HEK293T (cell line): ENCODE results near the gene ADGRB2.

Experiments
- ARNT ChIP-seq: fragments of 450-650 bp; IDR thresholded peaks from 2 replicates; pipeline ENCODE4 v1.6.1; 2017; ENCODE audit warnings: mild to moderate bottlenecking
- BHLHE40 ChIP-seq: fragments of 450-650 bp; IDR thresholded peaks from 2 replicates; pipeline ENCODE4 v1.6.1; 2016; ENCODE audit warnings: mild to moderate bottlenecking, moderate library complexity, borderline replicate concordance
- CTBP1 ChIP-seq: fragments of 450-650 bp; IDR thresholded peaks from 2 replicates; pipeline ENCODE4 v1.6.1; 2016; ENCODE audit warnings: borderline replicate concordance
- ELF4 ChIP-seq: fragments of 450-650 bp; IDR thresholded peaks from 2 replicates; pipeline ENCODE4 v1.6.1; 2017; ENCODE audit warnings: antibody characterized with exemption
- FOXA1 ChIP-seq: fragments of 450-650 bp; IDR thresholded peaks from 2 replicates; pipeline ENCODE4 v1.6.1; 2016; ENCODE audit warnings: mild to moderate bottlenecking
- FOXK2 ChIP-seq: fragments of 450-650 bp; IDR thresholded peaks from 2 replicates; pipeline ENCODE4 v1.6.1; 2016; ENCODE audit warnings: mild to moderate bottlenecking
- FOXM1 ChIP-seq: fragments of 450-650 bp; IDR thresholded peaks from 2 replicates; pipeline ENCODE4 v1.6.1; 2017; ENCODE audit warnings: mild to moderate bottlenecking, borderline replicate concordance
- HDGF ChIP-seq: fragments of 450-650 bp; IDR thresholded peaks from 2 replicates; pipeline ENCODE4 v1.6.1; 2017; ENCODE audit warnings: antibody characterized with exemption, borderline replicate concordance
- L3MBTL2 ChIP-seq: fragments of 450-650 bp; conservative IDR thresholded peaks from 2 replicates; pipeline ENCODE4 v1.6.1; 2016; ENCODE audit warnings: mild to moderate bottlenecking
- NFRKB ChIP-seq: fragments of 450-650 bp; IDR thresholded peaks from 2 replicates; pipeline ENCODE4 v1.6.1; 2016; ENCODE audit warnings: mild to moderate bottlenecking, moderate library complexity
- SP1 ChIP-seq: fragments of 450-650 bp; IDR thresholded peaks from 2 replicates; pipeline ENCODE4 v1.6.1; 2017
- SUZ12 ChIP-seq: fragments of 450-650 bp; IDR thresholded peaks from 2 replicates; pipeline ENCODE4 v1.6.1; 2016; ENCODE audit warnings: mild to moderate bottlenecking
- ZNF384 ChIP-seq: fragments of 450-650 bp; IDR thresholded peaks from 2 replicates; pipeline ENCODE4 v1.6.1; 2016
- TF ChIP-seq, protein P1 (sequence below): fragments of 450-650 bp; IDR thresholded peaks from 2 replicates; pipeline ENCODE4 v1.6.1; 2016

- TF ChIP-seq BHLHE40 (no peak), CTBP1 (no peak), NFRKB (no peak), HDGF (no peak), FOXM1 (no peak), SUZ12 (no peak), SP1 (no peak), FOXA1 (no peak), L3MBTL2 (no peak), ELF4 (no peak), FOXK2 (no peak), ARNT (no peak), ZNF384 (no peak)
- TF ChIP-seq, protein P1, sequence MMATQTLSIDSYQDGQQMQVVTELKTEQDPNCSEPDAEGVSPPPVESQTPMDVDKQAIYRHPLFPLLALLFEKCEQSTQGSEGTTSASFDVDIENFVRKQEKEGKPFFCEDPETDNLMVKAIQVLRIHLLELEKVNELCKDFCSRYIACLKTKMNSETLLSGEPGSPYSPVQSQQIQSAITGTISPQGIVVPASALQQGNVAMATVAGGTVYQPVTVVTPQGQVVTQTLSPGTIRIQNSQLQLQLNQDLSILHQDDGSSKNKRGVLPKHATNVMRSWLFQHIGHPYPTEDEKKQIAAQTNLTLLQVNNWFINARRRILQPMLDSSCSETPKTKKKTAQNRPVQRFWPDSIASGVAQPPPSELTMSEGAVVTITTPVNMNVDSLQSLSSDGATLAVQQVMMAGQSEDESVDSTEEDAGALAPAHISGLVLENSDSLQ, result no peak
Measured at GRCh38 chr1:31769720-31770390, 5.7 kb upstream of the ADGRB2 start.
